ENCODE data around the gene RPL37A.
A peak's percentile ranks its signal among the peaks of the same experiment; 100 is the strongest.
"Not testable (repeated sequence)": the region's sequence is repeated elsewhere in the genome, so short reads cannot be mapped to it uniquely, and the experiment has no call there.

RPL37A gene

GRCh38 chr2:216518566-216519119 is 20.0 kb downstream of the RPL37A start:
- not testable (repeated sequence) for DNase-seq

GRCh38 chr2:216519154-216519762 is 20.6 kb downstream of the RPL37A start:
- peak; percentile 70 for DNase-seq

GRCh38 chr2:216520112-216520511 is 21.5 kb downstream of the RPL37A start:
- no peak for DNase-seq

- DNase-seq, result no peak
These were observed 24.4 kb downstream of the RPL37A start for GRCh38 chr2:216522892-216523502.

GRCh38 chr2:216525972-216526371 is 27.3 kb downstream of the RPL37A start:
- DNase-seq, result no peak

- DNase-seq, result no peak
These were observed 28.3 kb downstream of the RPL37A start for GRCh38 chr2:216526939-216527338.

GRCh38 chr2:216527600-216527999 is 29.0 kb downstream of the RPL37A start:
- no peak for DNase-seq

- no peak for DNase-seq
These were observed 33.9 kb downstream of the RPL37A start for GRCh38 chr2:216532562-216532961.

GRCh38 chr2:216533609-216534008 is 35.0 kb downstream of the RPL37A start:
- no peak for DNase-seq

- no peak for DNase-seq
These were observed 36.2 kb downstream of the RPL37A start for GRCh38 chr2:216534809-216535208.

GRCh38 chr2:216535454-216535995 is 36.9 kb downstream of the RPL37A start:
- DNase-seq, result no peak

- no peak for DNase-seq
These were observed 38.1 kb downstream of the RPL37A start for GRCh38 chr2:216536734-216537210.

- no peak for DNase-seq
These were observed 38.7 kb downstream of the RPL37A start for GRCh38 chr2:216537366-216537765.

- DNase-seq, result no peak
These were observed 39.9 kb downstream of the RPL37A start for GRCh38 chr2:216538538-216538937.

- DNase-seq, result no peak
These were observed 40.5 kb downstream of the RPL37A start for GRCh38 chr2:216539120-216539519.

GRCh38 chr2:216539791-216540241 is 41.2 kb downstream of the RPL37A start:
- peak; percentile 75 for DNase-seq

GRCh38 chr2:216540920-216541319 is 42.3 kb downstream of the RPL37A start:
- DNase-seq, result no peak

- no peak for DNase-seq
These were observed 42.9 kb downstream of the RPL37A start for GRCh38 chr2:216541505-216541904.

- DNase-seq, result no peak
These were observed 46.7 kb downstream of the RPL37A start for GRCh38 chr2:216545359-216545758.

GRCh38 chr2:216546241-216546640 is 47.6 kb downstream of the RPL37A start:
- no peak for DNase-seq

- no peak for DNase-seq
These were observed 48.2 kb downstream of the RPL37A start for GRCh38 chr2:216546641-216547403.

GRCh38 chr2:216548901-216549331 is 50.3 kb downstream of the RPL37A start:
- no peak for DNase-seq

Data from NCI-H748 treated with DMSO at 0.1 percent for 48 hours (cell line).